Osteocyte (in vitro differentiated cells): ENCODE results near the gene PTP4A2. TPM values are rescaled to one million over a fixed set of nuclear protein-coding genes. Genes with fewer than 3 reads are reported as not detected.

Experiments used
- DNase-seq: peaks from one replicate; pipeline ENCODE4 v3.0.0; 2021; ENCODE audit warnings: mixed read lengths; ENCODE audit not compliant: unreplicated experiment; ENCODE audit errors: extremely low spot score
- H3K27ac Mint-ChIP-seq: one replicate; pipeline ENCODE4 v1.8.0; 2021; ENCODE audit warnings: mild to moderate bottlenecking, mixed read lengths; ENCODE audit not compliant: unreplicated experiment
- H3K27me3 Mint-ChIP-seq: one replicate; pipeline ENCODE4 v1.8.0; 2021; ENCODE audit warnings: mixed read lengths; ENCODE audit not compliant: unreplicated experiment
- H3K36me3 Mint-ChIP-seq: one replicate; pipeline ENCODE4 v1.8.0; 2021; ENCODE audit warnings: mixed read lengths; ENCODE audit not compliant: unreplicated experiment
- H3K4me1 Mint-ChIP-seq: one replicate; pipeline ENCODE4 v1.8.0; 2021; ENCODE audit warnings: mixed read lengths; ENCODE audit not compliant: unreplicated experiment
- H3K4me3 Mint-ChIP-seq: one replicate; pipeline ENCODE4 v1.8.0; 2021; ENCODE audit warnings: mild to moderate bottlenecking, moderate library complexity, mixed read lengths; ENCODE audit not compliant: unreplicated experiment
- H3K9me3 Mint-ChIP-seq: one replicate; pipeline ENCODE4 v1.8.0; 2021; ENCODE audit warnings: mixed read lengths; ENCODE audit not compliant: unreplicated experiment
- CTCF ChIP-seq: fragments of 200-600 bp; sonication (generic); IDR thresholded peaks from 2 replicates; pipeline ENCODE4 v1.5.0; 2021; ENCODE audit warnings: antibody characterized with exemption, mild to moderate bottlenecking, moderate library complexity
- long read RNA-seq: library from polyadenylated mRNA; unstranded; transcript quantifications from one replicate; pipeline ENCODE4 v2.0.0, GENCODE V29; 2021
- total RNA-seq: library from RNA; stranded (reverse); gene quantifications from 2 replicates; pipeline ENCODE4 v1.2.1, GENCODE V29; 2021

PTP4A2 gene
- total RNA-seq: 142 and 157 TPM in 2 replicates
- long read RNA-seq, transcript PTP4A2-218 (5 exons, 3,353 nt): major isoform, 5 of 29 reads
- long read RNA-seq, partial matches to known transcripts: 0 of 29 reads
- long read RNA-seq, other reads (novel, unspliced or antisense): 23 of 29 reads

- Mint-ChIP-seq H3K27ac (peak within 1 kb of the TSS; percentile 94), H3K27me3 (no peaks in the 10 kb centered on the region), H3K36me3 (no peaks in the 10 kb centered on the region), H3K9me3 (no peaks in the 10 kb centered on the region), H3K4me1 (peaks cover 54% of the 10 kb centered on the region), H3K4me3 (peak within 1 kb of the TSS; percentile 96)
- peak; percentile 64 for TF ChIP-seq CTCF
- DNase-seq: peak; percentile 97
Observed at GRCh38 chr1:31938184-31938975, at the start of gene PTP4A2. Gene PTP4A2 (minus strand): TSS chr1:31938368. CDS start chr1:31919065, 19,303 bp downstream.

- Mint-ChIP-seq H3K4me1 (peaks cover 28% of the 10 kb centered on the region), H3K36me3 (no peaks in the 10 kb centered on the region), H3K9me3 (no peaks in the 10 kb centered on the region), H3K27me3 (no peaks in the 10 kb centered on the region), H3K4me3 (no peak overlapping the region), H3K27ac (peak overlapping the region; percentile 65)
- no peak for TF ChIP-seq CTCF
- no peak for DNase-seq
Observed at GRCh38 chr1:31987135-31987619, 49.0 kb upstream of the PTP4A2 start.

GRCh38 chr1:31985430-31985829 lies 47.3 kb upstream of the PTP4A2 start:
- Mint-ChIP-seq H3K27ac (peak overlapping the region; percentile 78), H3K36me3 (no peaks in the 10 kb centered on the region), H3K27me3 (no peaks in the 10 kb centered on the region), H3K9me3 (no peaks in the 10 kb centered on the region), H3K4me1 (peaks cover 30% of the 10 kb centered on the region), H3K4me3 (no peak overlapping the region)
- no peak for DNase-seq
- TF ChIP-seq CTCF: no peak

- DNase-seq: no peak
- TF ChIP-seq CTCF: no peak
- Mint-ChIP-seq H3K4me3 (no peak overlapping the region), H3K27ac (peak overlapping the region; percentile 78), H3K36me3 (no peaks in the 10 kb centered on the region), H3K4me1 (peaks cover 30% of the 10 kb centered on the region), H3K9me3 (no peaks in the 10 kb centered on the region), H3K27me3 (no peaks in the 10 kb centered on the region)
Observed at GRCh38 chr1:31984419-31985347, 46.5 kb upstream of the PTP4A2 start.
